HepG2 (cell line): ENCODE measurements around the gene HNRNPUL1. TPM values are rescaled to one million over a fixed set of nuclear protein-coding genes. Genes with fewer than 3 reads are reported as not detected.

Source experiments
- KLF16 ChIP-seq, 2 experiments: sonication (generic) in 1 of 2; formaldehyde crosslinking in 1 of 2; IDR thresholded peaks; 2 replicates each; pipeline versions ENCODE4 v1.6.1 to v1.8.0; 2016 to 2023; ENCODE audit warnings: missing genetic modification reagents in 2 of 2, missing compliant biosample characterization in 1 of 2
- MED1 ChIP-seq: sonication (generic); formaldehyde crosslinking; IDR thresholded peaks from 2 replicates; pipeline ENCODE4 v1.4.0; 2020; ENCODE audit warnings: missing genetic modification reagents
- REPIN1 ChIP-seq: sonication (generic); formaldehyde crosslinking; IDR thresholded peaks from 2 replicates; pipeline ENCODE4 v1.8.0; 2022; ENCODE audit warnings: missing genetic modification reagents, low read depth, mild to moderate bottlenecking, borderline replicate concordance
- RFXANK ChIP-seq: IDR thresholded peaks from 2 replicates; pipeline ENCODE4 v1.6.1; 2016
- SP5 ChIP-seq: IDR thresholded peaks from 2 replicates; pipeline ENCODE4 v1.6.1; 2016; ENCODE audit warnings: low read depth, borderline replicate concordance
- SPEN ChIP-seq: sonication (generic); formaldehyde crosslinking; IDR thresholded peaks from 2 replicates; pipeline ENCODE4 v1.5.1; 2020; ENCODE audit warnings: low read depth, mild to moderate bottlenecking, missing genetic modification reagents
- SRSF1 ChIP-seq: fragments of 200-400 bp; formaldehyde crosslinking; optimal IDR thresholded peaks from 2 replicates; pipeline ENCODE3; 2017; ENCODE audit warnings: mild to moderate bottlenecking, low read depth, low read length, moderate library complexity
- ZNF160 ChIP-seq: sonication (generic); formaldehyde crosslinking; IDR thresholded peaks from 2 replicates; pipeline ENCODE4 v1.8.0; 2022; ENCODE audit warnings: mild to moderate bottlenecking, inconsistent platforms, missing genetic modification reagents
- ZNF253 ChIP-seq: sonication (generic); formaldehyde crosslinking; IDR thresholded peaks from 2 replicates; pipeline ENCODE4 v1.8.0; 2022; ENCODE audit warnings: mild to moderate bottlenecking, missing genetic modification reagents, borderline replicate concordance
- ZNF567 ChIP-seq: sonication (generic); formaldehyde crosslinking; IDR thresholded peaks from 2 replicates; pipeline ENCODE4 v1.8.1; 2023; ENCODE audit warnings: mild to moderate bottlenecking, missing genetic modification reagents, borderline replicate concordance
- ZSCAN29 ChIP-seq: sonication (generic); formaldehyde crosslinking; conservative IDR thresholded peaks from 2 replicates; pipeline ENCODE4 v1.4.0; 2020; ENCODE audit warnings: mild to moderate bottlenecking, missing genetic modification reagents
- polyA plus RNA-seq, 8 experiments: library from polyadenylated mRNA; depleted of rRNA in 3 of 8; stranded (reverse) in 7 of 8; unstranded in 1 of 8; fragments of >200 nt; fragmentation: Illumina TruSeq in 4 of 8; extraction: Trizol in 4 of 8; gene quantifications; 2 replicates each; pipeline versions ENCODE4 v1.2.1 to v1.2.3, GENCODE V29; 2011 to 2016; ENCODE audit warnings: low read depth in 4 of 8, missing spikeins in 1 of 8, mixed read lengths in 1 of 8; ENCODE audit not compliant: insufficient read depth in 1 of 8
- total RNA-seq, 5 experiments: library from RNA; depleted of rRNA; stranded (reverse); fragments of >200 nt; fragmentation: Illumina TruSeq; extraction: Trizol; gene quantifications; 2 replicates each; pipeline ENCODE4 v1.2.3, GENCODE V29; 2016; ENCODE audit warnings: low read depth in 1 of 5
- TF ChIP-seq, protein P1 (sequence below): sonication (generic); formaldehyde crosslinking; IDR thresholded peaks from 2 replicates; pipeline ENCODE4 v1.5.0; 2020; ENCODE audit warnings: mild to moderate bottlenecking, missing genetic modification reagents
- TF ChIP-seq, protein P2 (sequence below): IDR thresholded peaks from 2 replicates; pipeline ENCODE4 v1.6.1; 2016; ENCODE audit warnings: low read depth, missing genetic modification reagents, missing compliant biosample characterization
- TF ChIP-seq, protein P3 (sequence below): sonication (generic); formaldehyde crosslinking; IDR thresholded peaks from 2 replicates; pipeline ENCODE4 v1.8.1; 2023; ENCODE audit warnings: mild to moderate bottlenecking, inconsistent platforms, moderate library complexity, missing genetic modification reagents, borderline replicate concordance
- TF ChIP-seq, protein P4 (sequence below): sonication (generic); formaldehyde crosslinking; IDR thresholded peaks from 2 replicates; pipeline ENCODE4 v1.5.0; 2020; ENCODE audit warnings: missing genetic modification reagents
- TF ChIP-seq, protein P5 (sequence below): sonication (generic); formaldehyde crosslinking; IDR thresholded peaks from 2 replicates; pipeline ENCODE4 v1.5.1; 2020; ENCODE audit warnings: missing genetic modification reagents, mild to moderate bottlenecking, borderline replicate concordance

The HNRNPUL1 gene
- total and polyA plus RNA-seq, 2 of the 13 experiments (the other 11 are each of a cell fraction or from before 2014, with no cell fraction given) = 30.9 to 81.7 TPM

DNA sequence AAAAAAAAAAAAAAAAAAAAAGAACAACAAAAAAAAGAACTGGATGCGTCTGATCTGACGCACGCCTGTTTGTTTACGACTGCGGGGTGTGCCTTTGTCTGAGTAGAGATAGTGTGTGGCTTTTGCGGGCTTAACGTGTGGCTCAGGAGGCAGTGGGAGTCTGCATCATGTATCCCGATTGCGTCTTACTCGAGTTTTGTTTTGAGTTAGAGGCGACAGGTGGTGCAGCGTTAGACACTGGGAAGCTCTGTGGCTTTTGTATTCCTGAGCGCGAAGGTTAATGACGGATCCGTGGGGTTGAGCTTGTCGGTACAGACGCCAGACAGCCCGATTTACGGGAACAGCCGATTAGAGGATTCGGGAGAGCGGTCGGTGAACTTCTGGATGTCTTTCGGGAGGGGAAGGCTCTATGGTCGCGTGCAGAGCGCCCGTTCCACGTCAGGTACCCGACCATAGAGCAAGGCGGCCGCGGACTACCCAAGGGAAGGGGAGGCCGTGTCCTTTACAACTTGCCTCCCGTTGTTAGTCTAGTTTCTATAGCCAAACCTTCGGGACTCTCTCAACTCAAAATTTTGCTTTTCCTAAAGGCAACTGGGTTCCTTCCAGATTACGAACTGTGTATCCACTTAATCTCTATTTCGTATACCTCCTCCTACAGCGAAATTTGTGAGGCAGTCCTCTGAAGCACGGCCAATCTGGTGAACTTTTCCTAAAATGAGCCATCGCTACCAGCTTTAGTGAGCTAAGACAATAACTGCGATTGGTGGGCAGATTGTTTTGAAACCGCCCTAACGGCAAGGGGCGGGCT is 926 bp upstream of the HNRNPUL1 start (continued):
- no peak for TF ChIP-seq RFXANK
- TF ChIP-seq, protein P1, sequence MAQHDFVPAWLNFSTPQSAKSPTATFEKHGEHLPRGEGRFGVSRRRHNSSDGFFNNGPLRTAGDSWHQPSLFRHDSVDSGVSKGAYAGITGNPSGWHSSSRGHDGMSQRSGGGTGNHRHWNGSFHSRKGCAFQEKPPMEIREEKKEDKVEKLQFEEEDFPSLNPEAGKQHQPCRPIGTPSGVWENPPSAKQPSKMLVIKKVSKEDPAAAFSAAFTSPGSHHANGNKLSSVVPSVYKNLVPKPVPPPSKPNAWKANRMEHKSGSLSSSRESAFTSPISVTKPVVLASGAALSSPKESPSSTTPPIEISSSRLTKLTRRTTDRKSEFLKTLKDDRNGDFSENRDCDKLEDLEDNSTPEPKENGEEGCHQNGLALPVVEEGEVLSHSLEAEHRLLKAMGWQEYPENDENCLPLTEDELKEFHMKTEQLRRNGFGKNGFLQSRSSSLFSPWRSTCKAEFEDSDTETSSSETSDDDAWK = no peak
- TF ChIP-seq, protein P2, sequence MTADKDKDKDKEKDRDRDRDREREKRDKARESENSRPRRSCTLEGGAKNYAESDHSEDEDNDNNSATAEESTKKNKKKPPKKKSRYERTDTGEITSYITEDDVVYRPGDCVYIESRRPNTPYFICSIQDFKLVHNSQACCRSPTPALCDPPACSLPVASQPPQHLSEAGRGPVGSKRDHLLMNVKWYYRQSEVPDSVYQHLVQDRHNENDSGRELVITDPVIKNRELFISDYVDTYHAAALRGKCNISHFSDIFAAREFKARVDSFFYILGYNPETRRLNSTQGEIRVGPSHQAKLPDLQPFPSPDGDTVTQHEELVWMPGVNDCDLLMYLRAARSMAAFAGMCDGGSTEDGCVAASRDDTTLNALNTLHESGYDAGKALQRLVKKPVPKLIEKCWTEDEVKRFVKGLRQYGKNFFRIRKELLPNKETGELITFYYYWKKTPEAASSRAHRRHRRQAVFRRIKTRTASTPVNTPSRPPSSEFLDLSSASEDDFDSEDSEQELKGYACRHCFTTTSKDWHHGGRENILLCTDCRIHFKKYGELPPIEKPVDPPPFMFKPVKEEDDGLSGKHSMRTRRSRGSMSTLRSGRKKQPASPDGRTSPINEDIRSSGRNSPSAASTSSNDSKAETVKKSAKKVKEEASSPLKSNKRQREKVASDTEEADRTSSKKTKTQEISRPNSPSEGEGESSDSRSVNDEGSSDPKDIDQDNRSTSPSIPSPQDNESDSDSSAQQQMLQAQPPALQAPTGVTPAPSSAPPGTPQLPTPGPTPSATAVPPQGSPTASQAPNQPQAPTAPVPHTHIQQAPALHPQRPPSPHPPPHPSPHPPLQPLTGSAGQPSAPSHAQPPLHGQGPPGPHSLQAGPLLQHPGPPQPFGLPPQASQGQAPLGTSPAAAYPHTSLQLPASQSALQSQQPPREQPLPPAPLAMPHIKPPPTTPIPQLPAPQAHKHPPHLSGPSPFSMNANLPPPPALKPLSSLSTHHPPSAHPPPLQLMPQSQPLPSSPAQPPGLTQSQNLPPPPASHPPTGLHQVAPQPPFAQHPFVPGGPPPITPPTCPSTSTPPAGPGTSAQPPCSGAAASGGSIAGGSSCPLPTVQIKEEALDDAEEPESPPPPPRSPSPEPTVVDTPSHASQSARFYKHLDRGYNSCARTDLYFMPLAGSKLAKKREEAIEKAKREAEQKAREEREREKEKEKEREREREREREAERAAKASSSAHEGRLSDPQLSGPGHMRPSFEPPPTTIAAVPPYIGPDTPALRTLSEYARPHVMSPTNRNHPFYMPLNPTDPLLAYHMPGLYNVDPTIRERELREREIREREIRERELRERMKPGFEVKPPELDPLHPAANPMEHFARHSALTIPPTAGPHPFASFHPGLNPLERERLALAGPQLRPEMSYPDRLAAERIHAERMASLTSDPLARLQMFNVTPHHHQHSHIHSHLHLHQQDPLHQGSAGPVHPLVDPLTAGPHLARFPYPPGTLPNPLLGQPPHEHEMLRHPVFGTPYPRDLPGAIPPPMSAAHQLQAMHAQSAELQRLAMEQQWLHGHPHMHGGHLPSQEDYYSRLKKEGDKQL (CRISPR knock-in tag) = no peak
- TF ChIP-seq SRSF1 = peak; percentile 48
- TF ChIP-seq MED1 = peak; percentile 36; the same call in 1 of the 2 replicates
- 0 out of 2 replicates have a peak, but pooled peaks have one; percentile 17 for TF ChIP-seq REPIN1 (CRISPR knock-in tag)
- TF ChIP-seq, protein P3, sequence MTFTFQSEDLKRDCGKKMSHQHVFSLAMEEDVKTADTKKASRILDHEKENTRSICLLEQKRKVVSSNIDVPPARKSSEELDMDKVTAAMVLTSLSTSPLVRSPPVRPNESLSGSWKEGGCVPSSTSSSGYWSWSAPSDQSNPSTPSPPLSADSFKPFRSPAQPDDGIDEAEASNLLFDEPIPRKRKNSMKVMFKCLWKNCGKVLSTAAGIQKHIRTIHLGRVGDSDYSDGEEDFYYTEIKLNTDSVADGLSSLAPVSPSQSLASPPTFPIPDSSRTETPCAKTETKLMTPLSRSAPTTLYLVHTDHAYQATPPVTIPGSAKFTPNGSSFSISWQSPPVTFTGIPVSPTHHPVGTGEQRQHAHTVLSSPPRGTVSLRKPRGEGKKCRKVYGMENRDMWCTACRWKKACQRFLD (CRISPR knock-in tag) = 0 out of 2 replicates have a peak, but pooled peaks have one; percentile 40
- TF ChIP-seq, protein P4, sequence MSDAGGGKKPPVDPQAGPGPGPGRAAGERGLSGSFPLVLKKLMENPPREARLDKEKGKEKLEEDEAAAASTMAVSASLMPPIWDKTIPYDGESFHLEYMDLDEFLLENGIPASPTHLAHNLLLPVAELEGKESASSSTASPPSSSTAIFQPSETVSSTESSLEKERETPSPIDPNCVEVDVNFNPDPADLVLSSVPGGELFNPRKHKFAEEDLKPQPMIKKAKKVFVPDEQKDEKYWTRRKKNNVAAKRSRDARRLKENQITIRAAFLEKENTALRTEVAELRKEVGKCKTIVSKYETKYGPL (CRISPR knock-in tag) = no peak
- TF ChIP-seq ZNF567 (CRISPR knock-in tag) = no peak
- no peak for TF ChIP-seq KLF16 (CRISPR knock-in tag; IDR thresholded peaks at IDR 0.05)
- TF ChIP-seq ZNF253 = no peak
- no peak for TF ChIP-seq ZSCAN29 (CRISPR knock-in tag)
- no peak for TF ChIP-seq SP5 (CRISPR knock-in tag)
- TF ChIP-seq, protein P5, sequence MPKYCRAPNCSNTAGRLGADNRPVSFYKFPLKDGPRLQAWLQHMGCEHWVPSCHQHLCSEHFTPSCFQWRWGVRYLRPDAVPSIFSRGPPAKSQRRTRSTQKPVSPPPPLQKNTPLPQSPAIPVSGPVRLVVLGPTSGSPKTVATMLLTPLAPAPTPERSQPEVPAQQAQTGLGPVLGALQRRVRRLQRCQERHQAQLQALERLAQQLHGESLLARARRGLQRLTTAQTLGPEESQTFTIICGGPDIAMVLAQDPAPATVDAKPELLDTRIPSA (CRISPR knock-in tag) = peak; percentile 37; the same call in 1 of the 2 replicates
- TF ChIP-seq SPEN = peak; percentile 25; the same call in 1 of the 2 replicates
- no peak for TF ChIP-seq ZNF160
